HG03354 (cell line): ENCODE results near the gene SDC4.

Source experiments
- ATAC-seq: cut with Tn5 transposase; IDR thresholded peaks from one replicate; pipeline ENCODE4 v1.9.1; 2021; ENCODE audit warnings: mild to moderate bottlenecking; ENCODE audit not compliant: unreplicated experiment, poor library complexity, severe bottlenecking

SDC4 gene

DNA sequence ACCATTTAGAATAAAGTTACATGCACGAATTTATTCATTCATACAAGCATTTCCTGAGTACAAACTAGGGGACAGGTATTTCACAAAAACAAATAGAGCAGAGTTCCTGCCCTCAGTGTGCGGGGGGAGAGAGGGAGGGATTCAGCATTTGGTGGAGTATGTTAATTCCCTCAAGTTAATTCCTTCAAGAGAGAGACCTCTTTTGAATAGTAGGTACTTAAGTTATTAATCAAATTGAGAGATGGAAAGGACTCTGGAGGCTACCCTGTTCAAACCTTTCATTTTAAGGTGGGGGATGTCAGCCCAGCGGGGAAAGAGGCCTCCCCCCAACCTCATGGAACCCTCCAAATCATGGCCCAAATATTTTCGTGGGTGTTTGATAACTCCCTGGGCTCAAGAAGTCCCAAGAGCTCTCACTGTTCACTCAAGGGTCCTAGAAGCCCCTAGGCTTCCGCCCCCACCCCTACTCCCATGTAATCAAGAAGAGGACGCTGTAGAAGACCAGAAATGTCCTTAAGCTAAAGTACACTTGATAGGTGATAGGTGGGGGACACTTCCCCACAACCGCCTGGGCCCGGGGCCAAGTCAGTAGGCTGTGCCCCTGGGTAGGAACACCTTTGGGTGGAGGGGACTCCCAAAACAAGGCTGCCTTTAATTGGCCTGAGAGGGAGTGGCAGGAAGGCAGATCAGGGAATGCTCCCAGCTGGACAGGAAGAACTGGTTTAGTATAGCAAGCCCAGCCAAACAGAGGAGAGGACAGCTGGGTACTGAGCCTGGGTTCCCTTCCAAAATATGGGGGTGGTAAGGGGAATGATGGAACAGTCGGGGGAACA is 2.9 kb downstream of the SDC4 start:
- ATAC-seq = no peak

DNA sequence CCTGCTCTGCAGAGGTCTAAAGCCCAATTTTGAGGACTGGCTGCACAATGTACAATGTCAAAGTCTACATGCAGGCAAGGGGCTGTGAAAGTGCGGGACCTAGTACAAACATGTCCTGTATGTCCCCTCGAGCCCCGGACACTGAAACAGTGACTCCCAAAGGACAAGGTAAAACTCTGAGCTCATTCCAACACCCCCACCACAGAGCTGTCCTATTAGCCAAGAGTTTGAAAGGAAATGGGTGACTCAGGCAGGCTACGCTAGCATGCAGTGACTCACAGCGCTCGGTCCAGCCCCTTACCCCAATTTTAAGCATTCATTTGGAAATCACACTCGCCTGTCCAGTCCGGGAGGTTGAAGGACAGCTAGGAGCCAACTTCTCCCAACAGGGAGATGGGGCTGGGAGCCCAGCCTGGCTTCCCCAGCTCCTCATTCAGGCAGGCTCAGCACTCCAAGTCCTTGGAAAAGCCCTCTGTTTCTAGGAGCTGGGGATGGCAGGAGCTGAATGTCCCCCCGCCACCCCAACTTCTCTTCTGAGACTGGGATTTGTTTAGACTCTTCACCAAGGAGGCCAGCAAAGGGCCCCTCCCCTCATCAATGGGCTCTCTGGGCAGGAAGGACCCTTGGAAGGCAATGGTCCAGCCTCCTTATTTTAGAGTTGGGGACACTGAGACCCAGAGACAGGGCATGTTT is 3.9 kb downstream of the SDC4 start:
- ATAC-seq = no peak

DNA sequence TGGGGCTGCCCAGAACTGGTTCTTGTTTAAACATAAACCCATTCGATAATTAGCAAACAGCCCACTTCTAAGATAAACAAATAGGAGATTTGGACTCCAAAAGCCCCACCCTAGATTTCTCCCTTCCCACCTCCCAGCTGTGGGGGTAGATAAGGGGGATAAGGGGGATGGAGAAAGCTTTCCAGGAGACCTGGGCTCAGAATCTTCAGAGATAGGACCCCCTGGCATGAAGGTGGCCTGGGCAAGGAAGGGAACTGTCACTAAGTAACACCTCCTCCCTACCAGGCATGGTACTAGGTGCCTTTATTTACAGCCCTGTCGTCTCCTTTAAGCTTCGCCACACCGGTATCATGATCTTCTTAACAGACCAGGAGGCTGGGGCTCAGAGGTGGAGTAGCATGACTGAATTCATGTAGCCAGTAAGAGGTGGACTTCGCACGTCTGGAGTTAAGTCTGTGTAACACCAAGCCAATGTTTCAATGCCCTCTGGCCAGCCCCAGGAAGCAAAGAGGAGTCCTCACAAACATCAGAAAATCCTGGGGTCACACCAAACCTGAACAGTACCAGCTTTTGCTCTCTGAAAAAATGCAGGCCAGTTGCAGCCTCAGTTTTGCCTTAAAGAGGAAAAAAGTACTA is 4.6 kb downstream of the SDC4 start:
- ATAC-seq = no peak

DNA sequence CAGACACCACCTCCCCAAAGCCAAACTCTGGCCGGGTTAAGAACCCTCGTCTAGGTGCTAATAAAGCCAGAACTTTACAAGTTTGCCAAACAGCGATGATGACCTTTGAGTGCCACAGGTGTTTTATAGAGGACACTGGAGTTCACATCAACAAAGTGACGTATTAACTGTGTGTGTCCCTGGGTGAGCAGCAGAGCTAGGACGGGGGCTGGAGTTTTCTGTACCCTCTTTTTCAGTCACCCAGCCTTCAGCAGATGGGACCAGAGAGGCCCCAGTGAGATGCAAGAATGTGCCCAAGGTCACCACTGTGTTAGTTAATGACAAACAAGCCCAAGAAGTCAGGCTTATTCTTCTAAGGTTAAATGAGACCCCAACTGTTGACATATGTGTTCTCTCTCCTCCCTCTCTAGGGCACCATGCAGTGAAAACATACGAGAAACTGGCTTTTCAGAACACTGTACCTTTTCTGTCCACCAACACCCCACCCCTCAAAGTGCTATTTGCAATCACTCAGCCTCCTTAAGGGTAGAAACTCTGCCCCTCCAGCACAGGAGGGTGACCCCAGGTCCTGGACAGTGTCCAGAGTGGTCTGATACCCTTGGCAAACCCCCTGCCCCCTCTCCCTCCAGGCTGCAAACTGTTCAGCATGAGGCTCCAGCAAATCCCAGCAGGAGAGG is 5.2 kb downstream of the SDC4 start:
- no peak for ATAC-seq

DNA sequence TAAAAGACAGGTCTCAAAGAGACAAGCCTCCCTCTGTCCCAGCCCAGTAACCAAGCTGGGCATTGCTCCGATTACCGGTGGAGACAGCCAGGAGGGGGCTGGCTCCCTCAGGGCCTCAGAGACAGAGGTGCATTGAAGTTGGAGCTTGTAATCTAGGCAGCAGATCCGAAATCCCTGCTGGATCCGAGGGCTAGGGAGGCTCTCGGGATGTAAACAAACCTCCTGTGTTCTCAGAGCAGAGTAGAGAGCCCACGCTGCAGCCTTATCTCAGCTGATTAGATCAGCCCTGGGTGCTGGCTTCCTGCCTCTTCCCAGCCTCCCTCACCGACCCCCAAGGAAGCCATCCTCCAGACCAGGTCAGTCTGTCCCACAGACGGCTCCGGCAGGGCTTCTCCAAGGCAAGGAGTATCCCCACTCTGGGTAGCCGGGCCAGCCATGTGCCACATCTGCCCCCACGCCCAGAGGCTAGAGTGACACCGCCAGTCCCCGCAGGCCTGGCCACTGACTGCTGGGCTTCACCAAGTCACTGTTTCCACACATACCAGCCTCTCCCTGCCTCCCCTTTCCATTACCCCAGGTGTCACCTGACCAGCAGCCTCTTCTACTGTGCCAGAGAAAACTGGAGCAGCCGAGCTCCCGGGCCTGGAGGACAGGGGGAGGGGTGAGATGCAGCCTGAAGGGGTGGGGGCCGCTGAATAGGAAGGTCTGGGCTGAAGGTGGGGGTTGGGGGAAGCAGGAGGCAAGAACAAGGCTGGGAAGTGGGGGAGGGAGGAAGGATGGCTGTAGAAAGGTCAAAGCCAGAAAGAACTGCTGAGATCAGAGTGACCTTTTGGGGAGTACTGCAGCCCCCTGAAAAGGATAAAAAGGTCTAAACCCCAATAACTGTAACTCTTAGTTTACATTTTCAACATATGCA is 6.0 kb downstream of the SDC4 start:
- ATAC-seq = no peak

DNA sequence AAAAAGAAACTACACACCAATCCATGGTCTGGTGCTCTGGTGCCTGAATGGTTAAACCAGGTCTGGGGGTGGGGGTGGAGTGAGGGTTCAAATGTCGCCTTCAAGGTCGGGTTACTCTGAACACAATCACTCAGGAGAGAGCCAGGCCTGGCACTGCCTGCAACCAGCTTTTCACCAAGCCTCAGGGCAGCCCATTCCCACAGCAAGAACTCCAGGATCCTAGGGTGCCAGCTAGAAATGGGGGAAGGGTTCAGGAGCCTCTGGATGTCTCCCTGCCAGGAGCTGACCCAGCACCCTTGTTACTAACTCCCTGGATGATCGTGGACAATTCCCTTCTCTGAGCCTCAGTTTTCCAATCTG is 6.7 kb downstream of the SDC4 start:
- ATAC-seq = no peak

DNA sequence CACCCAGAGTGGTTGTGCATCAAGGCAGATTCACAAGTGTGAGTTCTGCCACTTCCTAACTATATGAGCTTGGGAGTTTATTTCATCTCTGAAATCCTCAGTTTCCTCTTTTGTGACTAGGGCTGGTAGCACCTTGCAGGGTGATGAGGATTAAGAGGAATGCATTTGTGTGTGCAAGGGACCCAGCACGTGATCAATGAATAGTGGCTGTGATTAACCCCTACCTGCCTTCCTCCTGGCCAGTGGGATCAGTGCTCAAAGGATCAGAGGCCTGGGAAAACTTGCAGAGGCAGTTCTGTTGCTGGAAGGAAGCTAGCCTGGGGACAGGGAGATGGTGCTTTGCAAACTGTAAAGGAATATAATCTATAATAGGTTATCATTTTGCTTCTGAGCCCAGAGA is 7.3 kb downstream of the SDC4 start:
- no peak for ATAC-seq

DNA sequence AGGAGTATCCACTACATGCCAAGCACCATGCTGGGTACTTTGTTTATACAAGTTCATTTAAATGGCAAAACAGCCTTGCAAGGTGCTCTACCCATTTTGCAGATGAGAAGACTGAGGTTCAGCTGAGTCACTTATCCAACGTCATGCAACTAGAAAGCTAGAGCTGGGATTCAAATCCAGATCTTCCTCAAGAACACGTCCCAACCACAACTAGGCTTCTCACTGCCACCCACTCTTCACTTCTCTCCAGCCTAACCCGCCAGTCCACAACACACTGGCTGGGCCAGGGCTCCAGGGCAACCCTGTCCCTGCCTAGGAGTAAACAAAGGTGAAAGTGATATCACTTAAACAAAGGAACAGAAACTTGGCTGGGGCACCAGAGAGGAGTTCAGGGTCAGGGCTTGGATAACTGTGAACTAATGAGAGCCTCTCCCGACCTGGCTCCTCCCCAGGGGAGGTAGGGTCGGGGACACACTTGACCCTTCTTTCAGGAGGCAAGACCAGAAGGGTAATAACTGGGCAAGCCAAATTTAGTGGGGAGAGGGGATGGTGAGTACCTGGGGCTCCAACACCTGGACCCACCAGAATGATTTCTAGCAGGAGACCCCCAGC is 7.9 kb downstream of the SDC4 start:
- no peak for ATAC-seq

DNA sequence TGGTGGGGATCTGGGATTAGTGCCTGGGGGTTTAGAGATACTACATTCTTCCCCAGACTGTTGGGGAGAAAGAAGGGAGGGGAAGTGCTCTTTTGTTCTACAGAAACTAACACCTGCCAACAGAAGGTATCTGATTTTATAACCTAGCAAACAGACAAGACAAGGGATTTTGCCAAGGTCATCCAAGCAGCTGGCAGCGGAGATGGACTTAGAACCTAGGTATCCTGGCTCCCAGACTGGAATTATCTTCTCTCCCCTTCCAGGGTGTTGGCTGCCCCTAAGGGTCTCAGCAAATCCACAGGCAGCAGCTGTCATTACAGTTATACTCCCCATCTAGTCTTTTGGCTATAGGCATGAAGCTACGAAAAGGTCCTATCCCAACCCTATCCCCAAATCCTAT is 8.4 kb downstream of the SDC4 start:
- ATAC-seq = no peak

DNA sequence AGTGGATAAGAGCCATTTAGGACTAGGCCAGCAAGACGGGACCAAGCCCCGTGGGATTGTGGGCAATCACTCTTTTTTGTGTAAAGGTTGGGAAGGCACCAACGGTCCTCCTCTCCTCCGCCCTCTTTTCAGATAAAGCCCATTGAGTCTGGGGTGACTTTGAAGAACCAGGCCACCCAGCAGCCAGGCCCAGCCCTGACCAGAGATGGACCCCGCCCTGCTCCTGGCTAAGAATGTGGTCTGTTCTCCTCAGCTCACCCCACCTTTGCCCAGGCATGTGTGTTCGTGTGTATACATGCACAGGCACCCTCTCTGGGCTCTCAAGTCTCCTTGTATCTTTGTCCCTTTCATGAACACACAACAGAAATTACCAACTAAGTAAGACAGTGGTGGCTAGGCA is 9.1 kb downstream of the SDC4 start:
- ATAC-seq = no peak

DNA sequence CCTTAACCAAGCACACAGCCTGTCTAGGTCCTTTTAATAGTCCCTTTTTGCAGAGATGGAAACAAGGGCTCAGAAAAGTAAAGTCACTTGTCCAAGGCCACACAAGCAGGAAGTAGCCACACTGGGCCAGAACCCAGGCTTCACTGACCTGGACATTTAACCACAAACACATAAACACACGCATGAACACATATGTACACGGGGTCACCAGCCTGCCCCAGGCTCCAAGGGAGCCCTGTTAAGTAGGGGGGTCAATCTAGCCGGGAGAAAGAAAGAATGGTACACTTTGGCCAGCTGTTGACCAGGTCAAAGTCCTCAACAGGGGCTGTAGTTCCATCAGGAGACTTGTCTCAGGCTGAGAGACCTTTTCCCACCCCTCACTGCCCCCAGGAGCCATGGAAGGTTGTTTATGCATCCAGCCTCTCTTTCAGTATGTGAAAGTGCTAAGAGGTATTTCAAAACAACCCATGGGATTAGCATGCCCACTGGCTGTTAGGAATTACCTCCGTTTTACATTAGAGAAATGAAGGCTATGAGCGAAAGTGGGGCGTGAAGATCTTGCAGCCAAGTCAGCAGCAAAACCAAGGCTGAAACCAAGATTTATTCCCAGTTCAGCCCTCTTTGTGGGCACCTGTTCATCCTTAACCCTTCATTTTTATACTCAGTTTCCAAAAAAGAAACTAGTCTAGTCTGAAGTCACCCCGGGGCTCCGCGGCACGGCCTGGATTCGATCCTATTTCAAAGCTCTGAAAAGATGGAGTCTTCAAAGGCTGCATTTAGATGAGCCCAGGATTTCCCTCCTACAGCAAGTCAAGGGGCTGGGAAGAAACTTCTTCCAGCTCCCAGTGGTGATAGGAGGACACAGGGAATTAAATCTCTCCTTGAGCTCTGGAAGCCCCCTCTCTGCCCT is 9.8 kb downstream of the SDC4 start:
- no peak for ATAC-seq

DNA sequence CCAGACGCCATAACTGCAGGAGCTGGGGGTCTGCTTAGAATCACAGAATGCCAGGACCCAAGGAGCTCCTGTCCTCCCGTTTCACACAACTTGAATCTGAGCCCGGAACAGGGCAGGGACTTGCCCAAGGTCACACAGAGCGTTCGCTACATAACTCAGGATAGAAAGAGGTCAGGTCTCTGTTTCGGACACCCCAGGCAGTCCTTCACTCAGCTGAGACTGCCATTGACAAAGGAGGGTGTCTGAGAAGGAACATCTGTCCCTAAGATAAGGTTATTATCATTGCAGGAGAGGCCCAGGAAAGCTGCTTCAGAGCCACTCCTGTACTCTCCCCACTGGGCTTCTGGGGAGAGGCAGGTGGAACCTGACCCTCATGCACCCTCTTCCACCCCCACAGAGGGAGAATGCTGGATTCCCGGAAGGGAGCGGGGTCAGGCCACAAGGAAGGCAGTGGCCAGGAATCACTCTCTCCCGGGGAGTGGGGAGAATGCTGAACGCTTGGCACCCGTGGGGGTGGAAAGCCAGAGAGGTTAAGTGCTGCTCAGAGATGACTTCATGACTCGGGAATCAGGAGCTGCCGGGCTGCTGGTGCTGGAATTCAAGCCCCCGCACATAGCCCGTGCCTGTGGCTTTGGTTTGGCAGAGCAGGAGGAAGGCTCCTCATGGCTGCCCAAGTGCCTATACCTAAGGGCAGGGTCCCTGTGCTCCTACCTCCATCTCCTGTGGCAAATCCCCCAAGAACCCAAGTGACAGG is 10.7 kb downstream of the SDC4 start:
- ATAC-seq = no peak

DNA sequence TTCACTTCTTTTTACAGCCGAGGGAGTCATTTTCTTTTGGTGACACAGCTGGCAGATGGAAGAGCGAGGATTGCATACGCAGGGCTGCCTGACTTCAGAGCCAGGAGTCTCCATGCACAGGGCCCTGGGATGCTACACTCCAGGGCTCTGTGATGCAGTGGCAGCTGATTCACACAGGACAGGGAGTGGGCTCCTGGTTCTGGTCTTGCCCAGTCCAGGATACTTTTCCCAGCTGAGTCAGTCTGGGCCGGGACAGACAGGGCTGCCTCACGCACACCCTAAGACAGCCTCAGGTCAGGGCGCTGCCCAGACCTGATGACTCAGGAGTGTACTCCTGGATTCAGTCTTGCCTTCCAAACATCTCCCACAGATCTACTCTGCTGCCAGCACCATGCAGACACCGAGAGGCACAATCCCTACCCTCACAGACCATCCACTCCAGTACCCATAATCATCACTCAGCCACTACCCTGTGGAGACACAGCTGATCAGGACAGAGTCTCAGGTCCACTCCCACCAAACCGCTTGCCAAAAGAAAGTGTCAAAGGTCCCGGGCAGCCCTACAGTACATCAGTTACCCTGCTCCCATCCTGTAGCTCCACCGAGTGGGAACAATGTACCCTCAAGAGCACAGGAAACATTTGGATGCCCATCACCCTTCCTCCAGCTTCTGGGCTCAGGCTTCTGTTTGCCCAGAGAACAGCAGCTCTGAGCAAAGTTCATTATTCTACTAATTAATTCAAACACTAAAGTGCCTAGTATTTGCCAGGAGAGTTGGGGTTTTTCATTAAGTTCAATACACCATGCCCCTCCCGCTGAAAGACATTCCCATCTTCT is 11.5 kb downstream of the SDC4 start:
- no peak for ATAC-seq

DNA sequence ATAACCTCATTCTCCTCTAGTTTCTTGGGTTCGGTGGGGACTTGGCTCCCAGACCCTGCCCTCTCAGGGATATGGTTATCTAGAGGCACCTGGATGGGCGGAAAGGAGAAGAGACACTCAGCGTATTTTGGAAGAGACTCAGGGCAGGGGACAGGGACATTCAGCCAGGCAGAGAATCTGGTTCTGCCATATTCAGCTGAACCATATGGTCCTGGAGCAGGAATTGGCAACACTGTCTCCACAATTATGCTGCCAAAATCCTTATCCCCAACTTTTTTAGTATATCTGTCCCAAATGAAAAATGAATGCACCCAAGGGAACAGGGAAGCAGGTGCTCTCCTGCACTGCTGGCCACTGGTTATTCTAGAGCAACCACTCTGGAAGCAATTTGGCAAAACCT is 17.7 kb downstream of the SDC4 start:
- ATAC-seq = no peak

DNA sequence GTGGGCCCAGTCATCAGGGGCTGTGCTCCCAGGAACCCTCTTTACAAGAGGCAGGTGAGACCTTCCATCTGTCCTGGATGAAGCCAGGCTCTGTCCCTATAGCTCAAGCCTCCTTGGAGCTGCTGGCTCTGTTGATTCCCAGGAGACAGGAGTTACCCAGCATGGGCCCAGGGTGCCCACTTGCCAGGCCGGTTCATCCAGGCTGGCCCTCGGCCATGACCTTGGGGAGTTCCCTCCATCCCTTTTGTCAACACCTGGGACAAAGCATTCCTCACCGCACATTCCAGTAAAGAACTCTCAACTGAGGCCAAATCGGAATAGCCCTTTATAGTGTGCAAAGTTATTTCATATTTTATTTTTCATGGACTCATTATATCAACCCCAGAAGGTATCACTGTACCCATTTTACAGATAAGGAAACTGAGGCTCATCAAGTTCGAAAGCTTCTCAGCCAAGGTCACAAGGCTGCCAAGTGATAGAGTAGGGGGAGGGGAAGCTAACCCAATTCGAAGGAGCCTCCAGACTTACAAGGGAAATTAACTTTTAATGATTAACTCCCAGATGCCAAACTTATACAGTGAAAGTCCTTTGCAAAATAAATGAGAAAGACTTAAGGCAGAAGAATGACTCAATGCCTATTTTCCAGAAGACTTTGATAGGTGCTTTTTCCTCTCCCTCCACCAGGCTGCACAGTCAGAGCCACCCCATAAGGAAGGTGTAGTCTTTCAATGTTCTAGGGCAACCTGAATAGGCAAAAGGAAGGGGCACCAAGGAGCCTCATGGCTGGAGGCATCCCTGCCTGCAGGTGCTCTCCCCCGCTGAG is 18.5 kb downstream of the SDC4 start:
- no peak for ATAC-seq

DNA sequence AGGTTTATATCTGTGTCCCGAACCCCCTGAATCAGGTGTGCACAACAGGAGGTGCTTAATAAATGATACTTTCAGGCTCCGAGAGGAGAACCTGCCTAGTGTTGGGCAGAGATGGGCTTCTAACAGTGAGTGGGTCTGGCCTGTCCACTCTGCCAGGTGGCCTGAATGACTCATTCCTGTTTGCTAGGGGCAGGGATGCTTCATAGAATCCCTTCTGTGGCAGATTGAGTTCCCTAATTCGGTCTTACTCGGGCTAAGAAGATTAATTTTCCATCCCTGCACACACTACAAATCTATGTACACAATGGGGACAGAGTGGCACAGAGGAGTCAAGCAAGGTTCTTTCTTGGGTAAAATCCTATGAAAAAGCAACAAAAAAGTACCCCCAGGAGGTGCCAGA is 19.8 kb downstream of the SDC4 start:
- ATAC-seq = no peak
